Fibroblast of pulmonary artery (primary cell): Measurements from ENCODE around the gene TRIP13.

ENCODE experiments used
- DNase-seq: peaks from one replicate; pipeline ENCODE4 v3.0.0-alpha.2; 2010; ENCODE audit warnings: low read depth
- H3K4me3 ChIP-seq: replicated peaks from 2 replicates; pipeline ENCODE4 v1.5.1; 2011; ENCODE audit warnings: low read depth, mild to moderate bottlenecking, control low read depth, low read length, moderate library complexity
- TF ChIP-seq, protein P1 (sequence below): IDR thresholded peaks from 2 replicates; pipeline ENCODE4 v1.5.1; 2011; ENCODE audit warnings: mild to moderate bottlenecking, control low read depth, low read length, inconsistent platforms; ENCODE audit errors: missing control alignments

TRIP13 gene

GRCh38 chr5:893137-893506, 438 bp downstream of the TRIP13 start:
- DNase-seq = no peak
- peak overlapping the region; percentile 96 for H3K4me3 ChIP-seq
- TF ChIP-seq, protein P1, sequence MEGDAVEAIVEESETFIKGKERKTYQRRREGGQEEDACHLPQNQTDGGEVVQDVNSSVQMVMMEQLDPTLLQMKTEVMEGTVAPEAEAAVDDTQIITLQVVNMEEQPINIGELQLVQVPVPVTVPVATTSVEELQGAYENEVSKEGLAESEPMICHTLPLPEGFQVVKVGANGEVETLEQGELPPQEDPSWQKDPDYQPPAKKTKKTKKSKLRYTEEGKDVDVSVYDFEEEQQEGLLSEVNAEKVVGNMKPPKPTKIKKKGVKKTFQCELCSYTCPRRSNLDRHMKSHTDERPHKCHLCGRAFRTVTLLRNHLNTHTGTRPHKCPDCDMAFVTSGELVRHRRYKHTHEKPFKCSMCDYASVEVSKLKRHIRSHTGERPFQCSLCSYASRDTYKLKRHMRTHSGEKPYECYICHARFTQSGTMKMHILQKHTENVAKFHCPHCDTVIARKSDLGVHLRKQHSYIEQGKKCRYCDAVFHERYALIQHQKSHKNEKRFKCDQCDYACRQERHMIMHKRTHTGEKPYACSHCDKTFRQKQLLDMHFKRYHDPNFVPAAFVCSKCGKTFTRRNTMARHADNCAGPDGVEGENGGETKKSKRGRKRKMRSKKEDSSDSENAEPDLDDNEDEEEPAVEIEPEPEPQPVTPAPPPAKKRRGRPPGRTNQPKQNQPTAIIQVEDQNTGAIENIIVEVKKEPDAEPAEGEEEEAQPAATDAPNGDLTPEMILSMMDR = no peak

GRCh38 chr5:893711-894110, 1.0 kb downstream of the TRIP13 start:
- DNase-seq = no peak
- H3K4me3 ChIP-seq = peak overlapping the region; percentile 96

GRCh38 chr5:900781-901180, 8.1 kb downstream of the TRIP13 start:
- TF ChIP-seq, protein P1 = no peak
- H3K4me3 ChIP-seq = no peak overlapping the region
- DNase-seq = no peak

More at GRCh38 chr5:893711-894110, 1.0 kb downstream of the TRIP13 start:
- TF ChIP-seq, protein P1 = no peak

- no peak overlapping the region for H3K4me3 ChIP-seq
- DNase-seq = no peak
- TF ChIP-seq, protein P1 = no peak
Measured at GRCh38 chr5:902129-902916, 9.6 kb downstream of the TRIP13 start.

GRCh38 chr5:903756-904096, 11.0 kb downstream of the TRIP13 start:
- TF ChIP-seq, protein P1 = no peak
- no peak for DNase-seq
- no peak overlapping the region for H3K4me3 ChIP-seq

DNA sequence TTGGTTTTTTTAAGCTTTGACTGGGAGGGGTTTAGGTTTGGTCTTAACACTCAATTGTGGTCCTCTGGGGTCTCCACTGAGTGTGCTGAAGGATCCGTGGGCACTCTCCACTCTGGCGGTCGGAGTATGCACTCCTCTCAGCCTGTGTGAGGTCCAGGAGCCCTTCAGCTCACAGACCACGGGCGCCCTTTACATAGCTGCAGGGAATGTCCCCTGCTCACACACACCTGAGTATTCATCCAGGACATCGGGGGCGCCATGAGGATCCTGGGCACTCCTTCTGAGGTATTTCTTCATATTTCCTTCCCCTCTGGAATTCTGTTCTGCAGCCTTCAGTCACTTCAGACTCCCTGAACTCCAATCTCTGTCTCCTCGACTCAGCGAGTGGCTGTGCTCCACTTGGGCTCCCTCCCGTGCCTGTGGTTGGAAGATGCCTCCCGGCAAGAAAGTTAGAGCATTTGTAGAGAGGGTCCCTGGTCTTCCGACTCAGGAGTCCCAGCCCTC, 12.5 kb downstream of the TRIP13 start:
- no peak for DNase-seq
- TF ChIP-seq, protein P1 = no peak
- no peak overlapping the region for H3K4me3 ChIP-seq
